Right lobe of liver (tissue), 6 donors: Measurements from ENCODE around the gene GPD1L. TPM values are rescaled to one million over a fixed set of nuclear protein-coding genes. Genes with fewer than 3 reads are reported as not detected.
A peak's percentile ranks its signal among the peaks of the same experiment; 100 is the strongest.

Experiments
- ATAC-seq, 4 donors: fragments of 200-7000 bp; cut with Tn5 transposase; one replicate each; pipeline ENCODE4 v1.9.1; 2020; ENCODE audit warnings: mild to moderate bottlenecking in 4 of 4, moderate library complexity in 4 of 4
- DNase-seq, 3 donors: peaks; one replicate each; pipeline ENCODE4 v3.0.0-alpha.2; 2020
- H3K27ac ChIP-seq, 3 donors: fragments of 200-600 bp; one replicate each; pipeline ENCODE4 v1.8.0; 2022
- H3K27me3 ChIP-seq, 2 donors: fragments of 200-600 bp; one replicate each; pipeline ENCODE4 v1.8.0; 2022
- H3K36me3 ChIP-seq, 4 donors: fragments of 200-600 bp; sonication (generic) in 1 of 4; one replicate each; pipeline versions ENCODE4 v1.5.1 to v1.8.0; 2017 to 2022; ENCODE audit warnings: control low read depth in 1 of 4
- H3K4me1 ChIP-seq, 4 donors: fragments of 200-600 bp; sonication (generic) in 1 of 4; one replicate each; pipeline versions ENCODE4 v1.5.1 to v1.8.0; 2017 to 2022; ENCODE audit warnings: control low read depth in 1 of 4
- H3K4me3 ChIP-seq, 3 donors: fragments of 200-600 bp; one replicate each; pipeline ENCODE4 v1.8.0; 2022
- H3K9me3 ChIP-seq, 4 donors: fragments of 200-600 bp; sonication (generic) in 1 of 4; one replicate each; pipeline versions ENCODE4 v1.5.1 to v1.8.0; 2017 to 2022; ENCODE audit warnings: control low read depth in 1 of 4
- POLR2A ChIP-seq: fragments of 450-650 bp; IDR thresholded peaks from one replicate; pipeline ENCODE4 v1.6.1; 2017; ENCODE audit warnings: antibody characterized with exemption, mild to moderate bottlenecking
- WGBS: methylation state at CpG from one replicate; pipeline ENCODE4 v1.1.6; 2018; ENCODE audit warnings: low coverage, low lambda C conversion rate; ENCODE audit not compliant: insufficient coverage; ENCODE audit errors: missing lambda C conversion rate; 5-methylcytosine and 5-hydroxymethylcytosine counted together
- intact Hi-C, 2 donors: fragments of 100-400 bp; cut with DNase I; formaldehyde crosslinking; loops; one replicate each; pipeline versions ENCODE4 v1.11.2 to v1.14.1; 2022
- total RNA-seq, 6 experiments: library from RNA; depleted of rRNA in 2 of 6; stranded (reverse); fragments of >200 nt in 2 of 6; fragmentation: NEBNext Ultra II Directional in 3 of 6; extraction: Animal tissue kit (Norgen Biotek cat#: 25700) in 3 of 6; gene quantifications; one replicate each; pipeline versions ENCODE4 v1.1.0 to v1.2.4, GENCODE V29; 2016 to 2023
- TF ChIP-seq, protein P1 (sequence below), 4 donors: fragments of 200-600 bp in 3 of 4; fragments of 450-650 bp in 1 of 4; IDR thresholded peaks; one replicate each; pipeline versions ENCODE4 v1.5.1 to v1.8.0; 2016 to 2022; ENCODE audit warnings: antibody characterized with exemption in 4 of 4, mild to moderate bottlenecking in 2 of 4
- donor health status: DM: no; HTN: yes; CAD: no.
- donor health status: DM: no; HTN: no; CAD: no.
- donor health status: DM: no; HTN: no; CAD: no.
- donor health status: DM: no; HTN: yes; CAD: no.
- donor health status: DM: no; HTN: yes; CAD: no.

GPD1L gene
- total RNA-seq, 6 experiments from 2014 or later, result 1.5 to 3.3 (median 2.6) TPM

DNA sequence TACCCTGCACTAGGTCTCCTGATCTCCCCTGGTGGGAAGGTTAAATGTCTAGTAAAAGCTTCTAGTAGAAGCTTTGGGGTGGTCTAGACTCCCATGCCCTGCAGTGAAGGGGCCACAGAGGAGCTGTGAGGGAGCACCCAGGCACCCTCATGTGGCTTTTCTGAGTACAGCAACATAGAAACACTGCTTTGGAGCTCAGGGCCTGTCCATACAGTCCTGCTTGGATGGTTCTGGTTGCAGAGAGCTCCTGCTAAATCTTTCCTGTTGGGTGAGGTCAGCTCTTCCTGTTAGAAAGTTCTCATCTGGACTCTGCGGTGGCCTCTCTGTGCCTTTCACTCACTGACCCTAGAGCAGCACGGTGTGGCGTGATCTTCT is 47.8 kb downstream of the GPD1L start:
- Histone ChIP-seq H3K4me3 (no peak overlapping the region), H3K9me3 (no peaks in the 10 kb centered on the region), H3K27me3 (no peaks in the 10 kb centered on the region), H3K36me3 (no peaks in the 10 kb centered on the region), H3K4me1 (no peaks in the 10 kb centered on the region), H3K27ac (no peak overlapping the region)
- ATAC-seq (peak; percentile 37 to 70 (median 56)), DNase-seq (no peak)
- intact Hi-C loops, result no loop called here
- TF ChIP-seq POLR2A, result no peak
- TF ChIP-seq, protein P1, sequence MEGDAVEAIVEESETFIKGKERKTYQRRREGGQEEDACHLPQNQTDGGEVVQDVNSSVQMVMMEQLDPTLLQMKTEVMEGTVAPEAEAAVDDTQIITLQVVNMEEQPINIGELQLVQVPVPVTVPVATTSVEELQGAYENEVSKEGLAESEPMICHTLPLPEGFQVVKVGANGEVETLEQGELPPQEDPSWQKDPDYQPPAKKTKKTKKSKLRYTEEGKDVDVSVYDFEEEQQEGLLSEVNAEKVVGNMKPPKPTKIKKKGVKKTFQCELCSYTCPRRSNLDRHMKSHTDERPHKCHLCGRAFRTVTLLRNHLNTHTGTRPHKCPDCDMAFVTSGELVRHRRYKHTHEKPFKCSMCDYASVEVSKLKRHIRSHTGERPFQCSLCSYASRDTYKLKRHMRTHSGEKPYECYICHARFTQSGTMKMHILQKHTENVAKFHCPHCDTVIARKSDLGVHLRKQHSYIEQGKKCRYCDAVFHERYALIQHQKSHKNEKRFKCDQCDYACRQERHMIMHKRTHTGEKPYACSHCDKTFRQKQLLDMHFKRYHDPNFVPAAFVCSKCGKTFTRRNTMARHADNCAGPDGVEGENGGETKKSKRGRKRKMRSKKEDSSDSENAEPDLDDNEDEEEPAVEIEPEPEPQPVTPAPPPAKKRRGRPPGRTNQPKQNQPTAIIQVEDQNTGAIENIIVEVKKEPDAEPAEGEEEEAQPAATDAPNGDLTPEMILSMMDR (IDR thresholded peaks at IDR 0.05), result peak in 2 of 4 donors; percentile 11 to 27
- 62% methylated on average over 2 of the region's 3 CpGs for WGBS

DNA sequence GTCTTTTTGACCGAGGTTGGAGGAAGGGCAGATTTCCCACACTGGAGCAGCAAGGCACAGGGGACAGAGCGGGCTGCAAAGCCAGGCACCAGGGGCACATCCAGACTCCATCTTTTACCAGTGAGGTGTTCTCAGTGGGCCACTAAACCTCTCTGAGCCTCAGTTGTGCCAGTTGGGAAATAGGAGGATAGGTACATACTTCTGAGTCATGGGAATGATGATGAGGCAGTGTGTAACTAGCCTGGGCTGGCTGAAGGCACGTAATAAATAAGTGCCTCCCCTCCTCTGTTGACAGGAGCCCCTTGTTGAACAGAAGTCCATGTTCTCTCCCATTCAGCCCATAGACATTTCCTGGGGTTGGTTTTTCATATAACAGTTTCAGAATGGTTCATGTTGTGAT is 48.7 kb downstream of the GPD1L start:
- intact Hi-C loops, result no loop called here
- Histone ChIP-seq H3K4me3 (no peak overlapping the region), H3K27ac (no peak overlapping the region), H3K4me1 (no peaks in the 10 kb centered on the region), H3K27me3 (no peaks in the 10 kb centered on the region), H3K9me3 (no peaks in the 10 kb centered on the region), H3K36me3 (no peaks in the 10 kb centered on the region)
- WGBS, result 100% methylated on average over 1 of the region's 3 CpGs
- ATAC-seq, result no peak
- TF ChIP-seq, protein P1 (IDR thresholded peaks at IDR 0.05), result no peak
- no peak for TF ChIP-seq POLR2A
- no peak for DNase-seq

DNA sequence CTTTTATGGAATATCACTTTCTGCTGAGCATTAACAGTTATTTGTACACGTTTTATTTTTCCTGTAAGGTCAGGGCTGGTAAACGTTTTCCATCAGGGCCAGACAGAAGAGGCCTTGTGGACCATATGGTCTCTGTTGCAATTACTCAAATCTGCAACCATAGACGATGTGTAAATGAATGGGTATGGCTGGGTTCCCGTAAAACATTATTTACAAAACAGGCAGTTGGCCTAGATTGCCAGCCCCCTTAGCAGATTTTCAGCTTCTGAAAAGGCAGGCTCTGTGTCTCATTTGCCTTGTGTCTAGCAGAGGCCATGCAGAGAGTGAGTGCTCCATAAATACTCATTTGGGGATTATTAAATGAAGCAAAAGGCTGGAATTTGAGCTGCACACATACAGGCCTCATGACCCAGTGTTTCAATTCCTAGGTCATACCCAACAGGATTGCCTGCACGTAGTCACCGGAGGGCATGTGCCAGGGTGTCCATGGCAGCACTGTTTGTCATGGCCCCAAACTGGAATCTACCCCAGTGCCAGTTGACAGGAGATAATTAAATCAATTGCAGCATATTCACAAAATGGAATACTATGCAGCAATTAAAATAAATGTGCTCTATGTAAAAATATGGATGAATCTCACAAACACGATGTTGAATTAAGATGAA is 51.3 kb downstream of the GPD1L start:
- no peaks in the 10 kb centered on the region for H3K27me3 ChIP-seq
- no peak overlapping the region for H3K4me3 ChIP-seq
- ATAC-seq (no peak), DNase-seq (no peak)
- no peak for TF ChIP-seq POLR2A
- TF ChIP-seq, protein P1 (IDR thresholded peaks at IDR 0.05), result no peak
- 72% methylated on average over 7 of the region's 7 CpGs for WGBS
- no peaks in the 10 kb centered on the region for H3K9me3 ChIP-seq
- intact Hi-C loops, result no loop called here
- H3K27ac ChIP-seq, result no peak overlapping the region
- no peaks in the 10 kb centered on the region for H3K4me1 ChIP-seq
- no peaks in the 10 kb centered on the region for H3K36me3 ChIP-seq

DNA sequence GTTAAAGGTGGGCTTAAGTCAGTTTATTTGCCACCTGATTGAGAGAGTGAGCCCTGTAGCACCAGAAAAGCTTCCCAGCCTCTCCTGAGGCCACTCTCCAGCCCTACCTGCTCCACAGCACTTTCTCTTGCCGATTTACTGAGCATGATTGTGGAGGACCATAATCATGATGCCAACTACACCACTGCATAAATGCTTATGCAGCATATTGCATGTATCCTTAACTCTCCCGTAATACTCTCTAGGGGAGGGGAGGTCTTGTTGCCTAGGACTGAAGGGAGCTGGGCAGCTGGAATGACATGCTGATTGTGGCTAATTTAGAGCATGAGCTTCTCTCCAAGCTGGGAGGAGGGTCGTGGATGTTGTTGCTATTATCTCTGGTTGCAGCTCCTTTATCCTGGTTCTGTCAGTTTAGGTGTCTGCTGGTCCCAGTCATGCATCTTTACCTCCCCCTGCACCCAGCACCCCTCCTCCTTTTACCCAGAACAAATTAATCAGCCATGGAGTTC is 54.3 kb downstream of the GPD1L start:
- no peak for DNase-seq
- 27% methylated on average over 1 of the region's 3 CpGs for WGBS
- ATAC-seq, result no peak
- no peak overlapping the region for H3K4me3 ChIP-seq
- H3K27me3 ChIP-seq, result no peaks in the 10 kb centered on the region
- no peaks in the 10 kb centered on the region for H3K4me1 ChIP-seq
- no peaks in the 10 kb centered on the region for H3K9me3 ChIP-seq
- no peak overlapping the region for H3K27ac ChIP-seq
- TF ChIP-seq POLR2A, result no peak
- TF ChIP-seq, protein P1 (IDR thresholded peaks at IDR 0.05), result no peak
- intact Hi-C loops, result no loop called here
- no peaks in the 10 kb centered on the region for H3K36me3 ChIP-seq
